Eye (tissue), 1 donor: ENCODE data around the gene ARL1.
"Not testable (repeated sequence)": the region's sequence is repeated elsewhere in the genome, so short reads cannot be mapped to it uniquely, and the experiment has no call there.

ENCODE experiments used
- DNase-seq: peaks from one replicate; pipeline ENCODE4 v3.0.0-alpha.2; 2015

The ARL1 gene

DNA sequence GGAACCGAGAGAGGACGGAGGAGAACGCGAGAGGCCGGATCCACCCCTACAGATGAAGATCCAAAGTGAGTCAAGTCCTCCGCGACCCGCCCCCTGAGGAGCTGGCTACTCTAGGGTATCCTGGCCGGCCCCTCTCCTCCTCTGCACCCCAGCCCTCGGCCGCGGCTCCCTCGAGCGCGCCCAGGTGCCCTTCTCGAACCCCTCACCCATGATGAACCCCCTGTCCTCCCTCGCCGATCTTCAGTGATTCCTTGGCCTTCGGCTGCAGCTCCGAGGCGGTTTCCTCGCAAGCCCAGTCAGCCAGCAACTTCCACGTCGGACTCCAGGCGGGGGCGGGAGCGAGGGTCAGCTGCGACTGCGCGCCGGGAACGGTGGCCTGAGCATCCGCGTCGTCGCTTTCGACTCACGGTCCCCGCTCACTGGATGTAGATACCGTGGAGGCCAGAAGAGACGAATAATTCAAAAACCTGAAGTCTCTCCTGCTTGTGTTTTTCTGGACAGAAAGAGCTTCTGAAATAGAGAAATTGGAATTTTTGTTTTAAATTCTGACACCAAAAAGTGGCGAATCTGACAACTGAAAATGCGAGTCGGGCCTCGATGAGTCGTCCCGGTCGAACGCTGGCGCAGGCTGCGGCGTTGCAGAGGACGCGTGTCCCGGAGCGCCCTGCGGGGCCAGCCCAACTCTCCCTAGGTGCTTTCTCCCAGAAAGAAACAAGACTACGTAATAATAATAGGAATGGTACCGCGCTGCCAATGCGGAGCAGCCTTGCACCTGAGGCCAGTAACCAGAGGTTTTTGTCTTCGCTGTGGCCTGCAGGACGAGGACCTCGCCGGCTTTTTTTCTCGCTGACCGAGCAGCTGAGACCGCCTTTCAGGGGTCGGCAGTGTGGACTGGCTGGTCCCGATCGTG is at the start of gene ARL1:
TSS of gene ARL1 (minus strand) at position 337 of the 910 bp plus-strand sequence. CDS start at position 210, 127 bp downstream.
- peak; percentile 97 for DNase-seq

DNA sequence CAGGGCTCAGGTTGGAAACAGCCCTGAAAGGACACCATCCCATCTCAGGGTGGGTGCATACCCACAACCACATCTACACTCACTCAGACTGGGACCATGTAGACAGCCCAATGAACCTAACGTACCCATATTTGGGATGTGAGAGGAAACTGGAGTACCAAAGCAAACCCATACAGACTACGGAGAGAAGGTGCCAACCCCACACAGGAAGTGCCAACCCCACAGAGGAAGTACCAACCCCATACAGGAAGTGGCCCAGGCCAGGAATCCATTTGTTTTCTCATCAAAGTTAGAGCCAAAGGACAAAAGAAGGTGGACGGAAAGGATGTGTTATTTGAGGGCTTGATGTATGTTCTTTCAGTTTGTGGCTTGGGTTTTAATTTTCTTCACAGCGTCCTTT is 48.1 kb upstream of the ARL1 start:
- no peak for DNase-seq

DNA sequence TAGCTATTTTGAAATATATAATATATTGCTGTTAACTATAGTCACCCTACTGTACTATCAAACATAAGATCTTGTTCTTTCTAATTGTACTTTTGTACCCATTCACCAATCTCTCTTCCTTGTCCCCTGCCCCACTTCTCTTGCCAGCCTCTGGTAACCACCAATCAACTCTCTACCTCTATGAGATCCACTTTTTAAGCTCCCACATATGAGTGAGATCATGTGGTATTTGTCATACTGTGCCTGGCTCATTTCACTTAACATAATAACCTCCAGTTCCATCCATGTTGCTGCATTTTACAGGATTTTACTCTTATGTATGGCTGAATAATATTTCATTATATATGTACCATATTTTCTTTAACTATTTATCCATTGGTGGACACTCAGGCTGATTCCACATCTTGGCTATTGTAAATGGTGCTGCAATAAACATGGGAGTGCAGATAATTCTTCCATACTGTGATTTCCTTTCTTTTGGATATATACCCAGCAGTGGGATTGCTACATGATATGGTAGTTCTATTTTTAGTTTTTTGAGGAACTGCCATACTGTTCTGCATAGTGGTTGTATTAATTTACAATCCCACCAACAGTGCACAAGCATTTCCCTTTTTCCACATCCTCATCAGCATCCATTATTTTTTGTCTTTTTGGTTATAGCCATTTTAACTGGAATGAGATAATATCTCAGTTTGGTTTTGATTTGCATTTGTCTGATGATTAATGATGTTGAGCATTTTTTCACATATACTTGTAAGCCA is 34.1 kb upstream of the ARL1 start:
- DNase-seq, result no peak

DNA sequence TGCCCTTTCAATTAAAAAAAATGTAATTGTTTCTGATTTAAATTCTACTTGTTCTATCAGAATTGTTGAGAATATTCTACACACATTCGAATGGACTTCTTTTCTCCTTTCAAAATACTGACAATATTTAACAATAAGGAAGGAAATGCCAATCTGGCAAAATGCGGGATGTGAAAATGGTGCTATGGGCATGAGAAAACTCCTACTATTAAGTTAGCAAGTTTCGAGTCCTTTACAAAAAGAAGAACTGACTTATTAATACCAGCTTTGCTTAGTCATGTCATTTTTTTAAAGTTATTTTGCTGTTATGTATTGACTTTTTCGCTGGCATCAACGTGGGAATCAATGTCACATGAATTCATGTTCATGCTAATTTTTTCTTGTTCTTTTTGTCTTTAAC is 31.7 kb upstream of the ARL1 start:
- DNase-seq, result no peak

DNA sequence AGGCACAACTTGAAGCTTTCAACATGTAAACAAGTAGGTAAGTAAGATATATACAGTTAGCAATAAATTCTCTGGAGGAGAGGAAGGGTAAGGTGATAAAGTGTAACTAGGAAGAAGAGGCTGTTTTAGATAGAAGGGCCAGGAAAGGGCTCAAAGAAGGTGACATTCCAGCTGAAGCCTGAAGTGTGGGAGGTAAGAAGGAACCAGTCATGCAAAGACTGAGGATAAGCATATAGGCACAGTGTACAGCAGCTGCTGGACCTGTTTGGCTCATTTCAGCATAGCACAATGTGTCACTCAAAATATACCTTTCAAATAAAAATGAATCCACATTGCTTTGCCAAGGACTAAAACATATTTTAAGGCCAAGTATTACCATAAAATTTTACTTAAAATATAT is 28.6 kb upstream of the ARL1 start:
- no peak for DNase-seq

DNA sequence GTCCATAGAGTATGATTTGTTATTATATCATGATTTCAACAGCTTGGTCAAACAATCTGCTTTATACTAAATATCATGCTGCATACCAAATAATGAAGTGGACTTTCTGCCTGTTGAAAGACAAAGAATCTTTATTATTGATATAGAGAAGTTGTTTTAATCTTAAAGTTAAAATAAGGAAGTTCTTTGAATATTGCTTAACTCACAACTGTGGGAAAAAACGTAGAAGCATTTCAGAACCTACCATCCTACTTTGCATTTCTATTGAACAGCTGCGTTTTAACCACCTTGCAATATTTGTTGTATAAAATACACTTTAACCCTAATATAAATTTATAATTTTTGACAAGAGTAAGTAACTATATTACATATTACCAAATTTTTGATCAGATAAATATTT is 22.9 kb upstream of the ARL1 start:
- no peak for DNase-seq

DNA sequence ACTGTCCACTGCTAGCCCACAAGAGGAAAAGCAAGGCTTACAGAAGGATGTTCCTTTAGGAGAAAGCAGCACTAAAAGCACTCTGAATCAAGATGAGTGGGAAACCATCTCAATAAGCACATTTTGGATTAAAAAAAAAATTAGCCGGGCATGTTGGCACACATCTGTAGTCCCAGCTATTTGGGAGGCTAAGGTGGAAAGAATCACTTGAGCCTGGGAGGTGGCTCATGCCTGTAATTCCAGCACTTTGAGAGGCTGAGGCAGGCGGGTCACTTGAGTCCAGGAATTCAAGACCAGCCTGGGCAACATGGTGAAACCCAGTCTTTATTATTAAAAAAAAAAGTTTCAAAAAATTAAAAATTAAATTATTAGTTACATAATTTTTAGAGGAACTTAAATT is 17.0 kb upstream of the ARL1 start:
- DNase-seq, result no peak

DNA sequence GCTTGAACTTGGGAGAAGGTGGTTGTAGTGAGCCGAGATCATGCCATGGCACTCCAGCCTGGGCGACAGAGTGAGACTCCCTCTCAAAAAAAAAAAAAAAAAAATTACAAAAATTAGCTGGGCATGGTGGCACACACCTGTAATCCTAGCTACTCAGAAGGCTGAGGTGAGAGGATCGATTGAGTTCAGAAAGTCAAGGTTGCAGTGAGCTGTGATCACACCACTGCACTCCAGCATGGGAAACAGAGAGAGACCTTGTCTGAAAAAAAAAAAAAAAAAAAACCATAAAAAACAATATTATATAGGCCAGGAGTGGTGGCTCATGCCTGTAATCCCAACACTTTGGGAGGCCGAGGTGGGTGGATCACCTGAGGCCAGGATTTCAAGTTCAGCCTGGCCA is 14.5 kb upstream of the ARL1 start:
- not testable (repeated sequence) for DNase-seq

DNA sequence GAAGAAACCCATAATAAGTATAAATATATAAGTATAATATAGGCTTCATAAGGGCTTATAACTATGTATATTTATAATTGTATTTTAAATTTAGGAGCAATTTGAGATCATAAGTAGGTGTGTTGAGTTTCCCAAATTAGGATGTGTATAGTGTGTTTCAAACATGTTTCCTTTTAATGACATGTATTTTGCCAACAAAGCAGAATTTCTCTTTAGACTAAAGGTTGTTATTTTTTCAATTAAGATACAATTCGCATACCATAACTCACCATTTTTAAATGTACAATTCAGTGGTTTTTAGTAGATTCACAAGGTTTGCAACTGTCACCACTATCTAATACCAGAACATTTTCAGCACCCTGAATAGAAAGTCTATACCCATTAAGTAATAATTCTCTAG is 7.7 kb upstream of the ARL1 start:
- no peak for DNase-seq

DNA sequence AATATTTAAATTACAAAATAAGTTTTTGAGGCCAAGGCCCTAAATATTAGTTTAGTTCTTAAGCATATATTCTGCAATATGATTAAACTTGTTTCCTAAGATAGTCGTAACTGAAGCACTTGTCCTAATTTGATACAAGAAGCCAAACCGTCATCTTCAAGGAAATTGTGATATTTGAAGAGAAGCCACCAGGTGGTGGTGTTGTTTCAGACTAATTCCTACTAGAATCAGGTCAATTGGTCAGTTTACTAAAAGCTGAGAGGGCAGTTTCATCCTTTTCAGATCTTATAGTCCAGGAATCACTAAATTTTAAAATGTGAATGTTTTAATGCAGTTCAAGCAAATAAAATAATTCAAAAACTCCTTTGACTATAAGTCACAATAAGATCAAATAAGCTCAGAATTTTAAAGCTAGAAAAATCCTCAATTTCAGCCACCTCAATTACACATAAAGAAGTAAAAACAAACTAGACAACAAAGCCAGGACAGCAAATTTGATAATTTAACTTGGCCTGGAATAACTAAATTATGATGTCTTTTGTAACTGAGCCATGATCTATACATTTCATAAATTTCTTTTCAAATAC is 7.1 kb upstream of the ARL1 start:
- peak; percentile 83 for DNase-seq

DNA sequence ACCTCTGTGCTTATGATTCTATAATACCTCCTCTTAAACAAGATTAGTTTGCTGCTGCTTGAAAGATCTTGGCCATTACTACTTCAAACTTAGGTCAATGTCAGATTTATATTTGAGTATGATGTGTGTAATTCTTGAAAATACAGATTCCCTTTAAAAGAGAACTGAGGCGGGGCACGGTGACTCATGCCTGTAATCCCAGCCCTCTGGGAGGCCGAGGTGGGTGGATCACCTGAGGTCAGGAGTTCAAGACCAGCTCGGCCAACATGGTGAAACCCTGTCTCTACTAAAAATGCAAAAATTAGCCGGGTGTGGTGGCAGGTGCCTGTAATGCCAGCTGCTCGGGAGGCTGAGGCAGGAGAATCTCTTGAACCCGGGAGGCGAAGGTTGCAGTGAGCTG is 2.6 kb upstream of the ARL1 start:
- DNase-seq, result not testable (repeated sequence)

DNA sequence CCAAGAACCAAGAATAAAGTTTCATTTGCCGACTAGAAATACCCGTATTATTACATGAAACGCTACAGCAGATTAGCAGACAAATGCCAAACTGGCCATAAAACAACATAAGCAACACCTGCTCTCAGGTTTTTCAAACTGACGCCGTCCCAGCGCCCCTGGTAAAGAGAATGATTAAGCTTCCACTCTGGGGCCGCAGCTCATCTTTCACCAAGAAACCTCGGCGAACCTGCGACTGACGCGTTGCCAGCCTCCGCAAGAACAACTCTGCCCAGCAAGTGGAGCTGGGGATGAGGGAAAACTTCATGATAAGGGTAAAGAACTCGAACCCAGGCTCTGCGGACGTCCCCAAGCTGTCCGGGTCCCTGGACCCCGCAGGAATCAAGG is 530 bp downstream of the ARL1 start:
- no peak for DNase-seq

DNA sequence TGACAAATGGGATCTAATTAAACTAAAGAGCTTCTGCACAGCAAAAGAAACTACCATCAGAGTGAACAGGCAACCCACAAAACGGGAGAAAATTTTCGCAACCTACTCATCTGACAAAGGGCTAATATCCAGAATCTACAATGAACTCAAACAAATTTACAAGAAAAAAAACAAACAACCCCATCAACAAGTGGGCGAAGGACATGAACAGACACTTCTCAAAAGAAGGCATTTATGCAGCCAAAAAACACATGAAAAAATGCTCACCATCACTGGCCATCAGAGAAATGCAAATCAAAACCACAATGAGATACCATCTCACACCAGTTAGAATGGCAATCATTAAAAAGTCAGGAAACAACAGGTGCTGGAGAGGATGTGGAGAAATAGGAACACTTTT is 16.4 kb downstream of the ARL1 start:
- not testable (repeated sequence) for DNase-seq

DNA sequence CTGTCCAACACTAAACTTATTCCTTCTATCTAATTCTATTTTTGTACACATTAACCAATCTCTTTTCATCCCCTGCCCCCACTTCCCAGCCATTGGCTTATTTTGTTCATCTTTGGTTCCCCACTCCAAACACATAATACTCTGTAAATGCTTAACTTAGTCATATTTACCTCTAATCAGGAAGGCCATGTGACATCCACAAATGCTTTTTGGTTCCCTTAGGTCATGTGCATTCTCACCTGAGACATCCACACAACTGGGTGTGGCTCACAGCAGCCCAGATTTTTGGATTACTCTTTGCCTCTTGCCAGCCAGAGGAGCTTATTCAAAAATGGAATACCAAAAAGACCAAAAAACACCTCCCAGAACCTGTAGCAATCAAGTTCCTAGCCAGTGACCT is 28.4 kb downstream of the ARL1 start:
- DNase-seq, result no peak

DNA sequence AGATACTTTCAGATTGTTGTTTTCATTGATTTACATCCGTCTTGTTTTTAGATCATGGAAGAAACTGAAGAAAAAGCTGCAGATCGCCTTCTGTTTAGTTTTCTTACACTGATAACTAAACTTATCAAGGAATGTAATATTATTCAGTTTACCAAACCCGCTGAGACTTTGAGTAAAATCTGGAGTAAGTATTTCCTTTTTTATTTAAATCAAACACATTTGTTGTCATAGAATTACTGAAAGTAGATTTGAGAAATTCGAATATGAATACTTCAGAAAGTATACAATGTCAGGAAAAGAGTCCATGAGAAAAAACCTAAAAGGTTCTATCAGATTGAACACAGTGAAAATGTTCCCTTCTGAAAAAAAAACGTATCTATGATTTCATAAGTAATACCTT is 32.0 kb downstream of the ARL1 start:
- DNase-seq, result no peak

DNA sequence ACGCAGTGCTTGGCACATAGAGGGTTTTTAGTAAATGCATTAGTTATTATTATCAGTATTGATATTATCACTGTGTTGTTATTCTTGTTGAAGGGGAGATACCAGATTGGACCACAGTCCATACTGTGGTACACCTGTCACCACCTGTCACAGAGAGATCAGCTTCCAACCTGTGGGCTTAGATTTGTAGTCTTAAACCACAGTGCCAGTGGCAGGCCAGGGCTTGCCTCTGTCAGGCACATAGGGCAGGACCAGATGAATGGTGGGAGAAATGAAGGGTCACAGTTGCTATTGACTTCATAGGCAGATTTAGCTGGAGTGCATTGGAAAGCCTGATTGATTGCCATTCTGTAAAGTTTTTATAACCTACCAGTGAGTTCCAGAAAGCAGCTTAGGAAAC is 35.1 kb downstream of the ARL1 start:
- DNase-seq, result no peak

DNA sequence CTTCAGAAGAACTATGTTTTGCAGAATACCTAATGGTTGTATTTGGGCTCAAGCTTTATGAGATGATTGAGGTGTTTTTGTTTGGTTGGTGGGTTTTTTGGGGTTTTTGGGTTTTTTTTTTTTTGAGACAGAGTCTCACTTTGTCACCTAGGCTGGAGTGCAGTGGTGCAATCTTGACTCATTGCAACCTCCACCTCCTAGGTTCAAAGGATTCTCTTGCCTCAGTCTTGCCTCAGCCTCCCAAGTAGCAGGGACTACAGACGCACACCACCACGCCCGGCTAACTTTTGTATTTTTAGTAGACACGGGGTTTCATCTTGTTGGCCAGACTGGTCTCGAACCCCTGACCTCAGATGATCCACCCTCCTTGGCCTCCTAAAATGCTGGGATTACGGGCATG is 39.6 kb downstream of the ARL1 start:
- no peak for DNase-seq

DNA sequence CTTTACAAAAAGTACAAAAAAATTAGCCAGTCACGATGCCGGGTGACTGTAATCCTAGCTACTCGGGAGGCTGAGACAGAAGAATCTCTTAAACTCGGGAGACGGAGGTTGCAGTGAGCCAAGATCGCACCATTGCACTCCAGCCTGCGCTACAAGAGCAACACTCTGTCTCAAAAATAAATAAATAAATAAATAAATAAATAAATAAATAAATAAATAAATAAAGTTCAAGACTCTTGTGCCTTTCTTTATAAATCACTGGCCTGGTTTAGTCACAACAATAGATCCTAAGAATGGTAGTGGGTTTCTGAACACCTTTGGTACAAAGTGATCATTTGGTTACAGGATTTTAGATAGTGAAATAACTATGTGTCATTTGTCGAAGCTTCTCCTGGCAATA is 46.1 kb downstream of the ARL1 start:
- DNase-seq, result no peak

DNA sequence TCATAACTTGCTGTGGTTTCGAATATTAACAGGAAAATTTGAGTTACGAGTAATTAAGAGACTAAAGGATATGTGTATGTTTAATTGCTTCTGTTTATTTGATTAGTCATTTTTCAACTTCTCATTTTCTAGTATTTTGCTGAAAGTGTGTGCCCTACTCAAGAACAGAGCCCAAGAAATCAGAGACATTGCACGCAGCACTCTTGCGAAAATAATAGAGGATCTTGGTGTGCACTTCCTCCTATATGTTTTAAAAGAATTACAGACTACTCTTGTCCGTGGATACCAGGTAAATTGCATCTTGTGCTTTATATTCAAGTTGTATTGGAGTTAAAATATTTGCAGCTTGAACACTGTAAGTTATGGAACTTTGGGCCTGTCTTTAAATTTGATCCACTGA is 50.8 kb downstream of the ARL1 start:
- no peak for DNase-seq

DNA sequence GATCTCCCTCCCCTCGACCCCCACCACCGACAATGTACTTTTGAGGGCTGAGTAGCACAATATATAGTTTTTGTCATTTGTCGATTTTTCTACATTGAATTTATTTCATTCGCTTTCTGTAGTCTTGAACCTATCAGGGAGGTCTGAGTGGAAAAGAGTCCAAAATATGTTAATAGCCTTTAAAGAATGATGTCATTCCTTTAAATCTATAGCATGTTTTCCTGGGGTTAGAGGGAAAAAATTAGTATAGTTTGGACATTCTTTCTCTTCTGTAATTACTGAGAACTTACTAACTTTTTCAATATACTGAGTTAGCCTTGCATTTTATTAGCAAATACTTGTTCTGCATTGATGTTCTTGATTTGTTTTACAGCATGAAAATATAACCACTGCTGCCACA is 55.9 kb downstream of the ARL1 start:
- no peak for DNase-seq

DNA sequence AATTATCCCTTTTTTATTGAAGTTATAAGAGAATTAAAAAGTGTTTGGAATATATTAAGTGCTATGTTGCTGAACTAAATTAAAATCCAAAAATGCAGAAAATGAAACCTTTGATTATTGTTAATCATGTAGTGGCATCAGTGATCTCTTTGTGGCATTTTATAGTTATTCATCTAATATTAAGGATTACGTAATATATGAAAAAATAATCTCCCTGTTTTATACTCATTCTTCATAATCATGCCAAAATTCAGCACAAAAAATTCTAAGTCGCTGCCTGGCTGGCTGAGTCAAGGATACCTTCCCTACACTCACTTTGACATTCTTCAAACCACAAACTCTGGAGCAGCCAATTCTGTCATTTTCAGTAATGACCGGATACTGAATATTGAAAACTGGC is 63.7 kb downstream of the ARL1 start:
- DNase-seq, result no peak
